Fibroblast of mammary gland (primary cell): ENCODE data around the gene AGPAT2.
A peak's percentile ranks its signal among the peaks of the same experiment; 100 is the strongest.

Experiments
- DNase-seq: peaks from one replicate; pipeline ENCODE4 v3.0.0-alpha.2; 2010; ENCODE audit warnings: low read depth
- H3K4me3 ChIP-seq: 2 replicates; pipeline ENCODE4 v1.5.1; 2011; ENCODE audit warnings: low read depth, mild to moderate bottlenecking, low read length, moderate library complexity; ENCODE audit not compliant: control insufficient read depth
- CTCF ChIP-seq: conservative IDR thresholded peaks from 2 replicates; pipeline ENCODE4 v1.5.1; 2011; ENCODE audit warnings: low read depth, low read length, inconsistent platforms; ENCODE audit not compliant: control insufficient read depth, insufficient read depth

The AGPAT2 gene

GRCh38 chr9:136631038-136632000 lies 55.9 kb downstream of the AGPAT2 start:
- H3K4me3 ChIP-seq = no peak overlapping the region

DNA sequence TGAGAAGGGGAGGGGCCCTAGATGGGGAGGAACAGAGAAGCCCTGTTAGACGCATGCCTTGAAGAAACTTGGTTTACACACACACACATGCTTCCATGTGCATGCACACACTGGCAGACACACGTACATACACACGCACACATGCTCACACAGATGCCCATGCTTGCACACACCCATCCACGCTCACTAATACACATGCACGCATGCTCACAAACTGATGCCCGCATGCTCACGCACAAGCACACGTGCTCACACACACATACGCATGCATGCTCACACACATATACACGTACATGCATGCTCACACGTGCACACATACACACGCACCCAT lies 56.6 kb downstream of the AGPAT2 start:
- no peak for TF ChIP-seq CTCF
- no peak for DNase-seq
- H3K4me3 ChIP-seq = no peak overlapping the region

More at GRCh38 chr9:136631038-136632000, 55.9 kb downstream of the AGPAT2 start:
- TF ChIP-seq CTCF = peak; percentile 76
- DNase-seq = peak; percentile 78

DNA sequence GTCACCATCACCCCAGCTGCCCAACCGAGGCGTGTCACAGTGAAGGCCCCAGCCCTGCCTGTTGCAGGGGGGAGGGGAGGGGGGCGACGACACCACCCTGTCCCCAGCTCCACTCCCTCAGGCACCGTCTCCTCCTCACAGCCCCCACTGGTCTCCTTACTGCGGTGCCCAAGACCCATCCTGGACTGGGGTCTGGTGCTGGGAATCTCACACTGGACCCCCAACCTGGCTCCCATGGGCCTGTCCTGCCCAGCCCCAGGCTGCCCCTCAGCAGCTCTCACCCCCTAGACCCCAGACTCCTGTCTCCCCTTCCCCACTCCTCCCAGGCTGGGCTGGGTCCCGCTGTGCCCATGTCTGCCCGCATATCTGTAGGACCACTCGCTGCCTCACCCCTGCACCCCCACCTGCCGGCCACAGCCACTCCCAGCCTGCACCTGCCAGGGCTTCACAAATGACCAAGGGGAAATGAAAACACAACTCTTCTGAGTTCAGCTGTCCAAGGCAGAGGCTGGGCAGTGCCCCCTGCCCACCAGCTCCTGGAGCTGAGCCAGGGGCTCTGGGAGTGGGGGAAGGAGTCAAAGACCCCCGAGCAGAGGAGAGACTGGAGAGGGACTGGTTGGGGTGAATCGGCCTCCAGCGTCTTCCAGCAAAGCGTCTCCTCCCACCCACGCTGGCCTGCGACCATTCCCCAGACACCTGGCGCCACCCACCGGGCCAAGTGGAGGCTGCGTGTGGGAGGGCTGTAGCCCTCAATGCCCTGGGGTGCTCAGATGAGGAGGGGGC lies 57.2 kb downstream of the AGPAT2 start:
- no peak overlapping the region for H3K4me3 ChIP-seq
- DNase-seq = peak; percentile 27
- peak; percentile 44 for TF ChIP-seq CTCF

DNA sequence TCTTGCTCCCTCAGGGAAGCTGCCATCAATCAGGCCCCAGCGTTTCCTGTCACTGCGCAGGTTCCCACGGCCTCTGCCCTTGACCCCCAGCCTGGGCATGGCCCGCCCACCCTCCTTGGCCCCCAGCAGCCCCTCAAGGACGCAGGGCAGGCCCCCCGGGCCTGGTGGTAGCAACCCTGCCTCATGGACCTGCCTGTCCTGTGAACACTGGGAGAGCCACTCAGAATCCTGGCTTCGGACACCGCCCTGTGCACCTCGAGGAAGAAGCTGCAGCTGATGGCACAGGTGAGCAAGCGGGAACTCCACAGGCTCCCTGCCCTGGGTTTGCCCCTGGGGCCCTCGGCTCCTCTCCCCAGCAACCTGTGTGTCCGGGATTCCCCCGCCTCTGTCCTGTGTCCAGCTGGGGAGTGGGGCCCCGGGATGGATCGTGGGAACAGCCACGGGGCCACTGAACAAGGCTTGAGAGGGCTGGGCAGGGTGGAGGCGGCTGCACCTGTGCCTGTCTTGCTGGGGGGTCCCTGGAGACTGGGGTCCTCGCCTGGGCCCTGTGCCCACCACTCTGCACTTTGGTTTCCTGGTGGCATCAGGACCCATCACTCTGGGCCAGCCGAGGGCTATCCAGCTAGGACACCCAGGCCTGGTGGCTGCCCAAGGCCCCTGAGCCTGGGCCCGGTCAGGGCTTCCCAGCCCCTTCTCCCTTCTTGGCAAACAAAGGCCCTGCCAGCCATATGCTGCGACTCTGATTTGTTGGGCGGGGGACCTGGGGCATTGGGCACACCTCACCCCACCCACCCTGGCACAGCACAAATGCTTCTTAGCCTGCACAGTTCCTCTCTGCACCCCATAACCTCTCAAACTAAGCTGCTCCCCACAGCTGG lies 58.0 kb downstream of the AGPAT2 start:
- TF ChIP-seq CTCF = no peak
- no peak for DNase-seq
- no peak overlapping the region for H3K4me3 ChIP-seq

- no peak overlapping the region for H3K4me3 ChIP-seq
- no peak for TF ChIP-seq CTCF
- no peak for DNase-seq
Measured at GRCh38 chr9:136628268-136628667, 59.0 kb downstream of the AGPAT2 start.

DNA sequence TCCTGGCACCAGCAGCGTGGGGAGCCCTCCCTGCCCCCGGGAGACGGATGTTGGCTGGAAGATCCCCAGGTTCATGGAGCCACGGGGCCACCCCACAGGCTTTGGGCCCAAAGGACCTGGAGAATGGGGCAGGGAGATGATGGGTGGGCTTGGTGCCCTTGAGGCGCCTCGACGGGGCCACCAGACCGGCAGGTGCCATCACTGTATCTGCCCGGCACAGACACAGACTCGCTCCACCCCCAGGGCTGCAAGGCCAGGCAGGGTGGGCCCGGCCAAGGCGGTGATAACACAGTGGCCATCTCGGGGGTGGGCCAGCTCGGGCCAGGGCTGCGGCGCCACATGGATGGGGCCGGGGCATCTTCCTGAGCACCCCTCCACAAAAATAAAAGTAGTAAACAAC lies 59.6 kb downstream of the AGPAT2 start:
- TF ChIP-seq CTCF = no peak
- no peak for DNase-seq
- H3K4me3 ChIP-seq = no peak overlapping the region
